ENCODE data around the gene STX17. TPM values are rescaled to one million over a fixed set of nuclear protein-coding genes. Genes with fewer than 3 reads are reported as not detected.

Gene STX17
- total RNA-seq, 1 donor from 2014 or later, result 26.1 TPM

GRCh38 chr9:99905833-99906402 lies 536 bp upstream of the STX17 start:
- no peak for DNase-seq (ENCODE audit: low spot score)

GRCh38 chr9:99907208-99907532 lies 716 bp downstream of the STX17 start:
- no peak for DNase-seq (ENCODE audit: low spot score)

- DNase-seq (ENCODE audit: low spot score), result no peak
These were observed 5.1 kb downstream of the STX17 start for GRCh38 chr9:99911600-99911999.

- DNase-seq (ENCODE audit: low spot score), result no peak
These were observed 10.2 kb downstream of the STX17 start for GRCh38 chr9:99916650-99917049.

GRCh38 chr9:99918134-99918533 lies 11.7 kb downstream of the STX17 start:
- no peak for DNase-seq (ENCODE audit: low spot score)

- no peak for DNase-seq (ENCODE audit: low spot score)
These were observed 13.5 kb downstream of the STX17 start for GRCh38 chr9:99919930-99920329.

- no peak for DNase-seq (ENCODE audit: low spot score)
These were observed 15.6 kb downstream of the STX17 start for GRCh38 chr9:99921875-99922710.

GRCh38 chr9:99922711-99923030 lies 16.2 kb downstream of the STX17 start:
- no peak for DNase-seq (ENCODE audit: low spot score)

- DNase-seq (ENCODE audit: low spot score), result no peak
These were observed 19.1 kb downstream of the STX17 start for GRCh38 chr9:99925541-99925940.

- DNase-seq (ENCODE audit: low spot score), result no peak
These were observed 23.2 kb downstream of the STX17 start for GRCh38 chr9:99929652-99930051.

GRCh38 chr9:99931155-99931840 lies 24.8 kb downstream of the STX17 start:
- no peak for DNase-seq (ENCODE audit: low spot score)

GRCh38 chr9:99936947-99937587 lies 30.6 kb downstream of the STX17 start:
- DNase-seq (ENCODE audit: low spot score), result no peak

- no peak for DNase-seq (ENCODE audit: low spot score)
These were observed 40.9 kb downstream of the STX17 start for GRCh38 chr9:99947395-99947794.

GRCh38 chr9:99948482-99948881 lies 42.0 kb downstream of the STX17 start:
- DNase-seq (ENCODE audit: low spot score), result no peak

GRCh38 chr9:99948896-99949295 lies 42.4 kb downstream of the STX17 start:
- no peak for DNase-seq (ENCODE audit: low spot score)

- no peak for DNase-seq (ENCODE audit: low spot score)
These were observed 47.5 kb downstream of the STX17 start for GRCh38 chr9:99953861-99954507.

GRCh38 chr9:99954819-99955218 lies 48.4 kb downstream of the STX17 start:
- DNase-seq (ENCODE audit: low spot score), result no peak

- no peak for DNase-seq (ENCODE audit: low spot score)
These were observed 49.2 kb downstream of the STX17 start for GRCh38 chr9:99955606-99956005.

- DNase-seq (ENCODE audit: low spot score), result no peak
These were observed 56.3 kb downstream of the STX17 start for GRCh38 chr9:99962680-99963261.

GRCh38 chr9:99964336-99964735 lies 57.9 kb downstream of the STX17 start:
- no peak for DNase-seq (ENCODE audit: low spot score)

GRCh38 chr9:99966001-99966400 lies 59.5 kb downstream of the STX17 start:
- no peak for DNase-seq (ENCODE audit: low spot score)
